HG03280 (cell line): ENCODE measurements around the gene EYA2.

Source experiments
- ATAC-seq: cut with Tn5 transposase; IDR thresholded peaks from one replicate; pipeline ENCODE4 v1.9.1; 2021; ENCODE audit warnings: mild to moderate bottlenecking, moderate library complexity; ENCODE audit not compliant: unreplicated experiment

Gene EYA2

DNA sequence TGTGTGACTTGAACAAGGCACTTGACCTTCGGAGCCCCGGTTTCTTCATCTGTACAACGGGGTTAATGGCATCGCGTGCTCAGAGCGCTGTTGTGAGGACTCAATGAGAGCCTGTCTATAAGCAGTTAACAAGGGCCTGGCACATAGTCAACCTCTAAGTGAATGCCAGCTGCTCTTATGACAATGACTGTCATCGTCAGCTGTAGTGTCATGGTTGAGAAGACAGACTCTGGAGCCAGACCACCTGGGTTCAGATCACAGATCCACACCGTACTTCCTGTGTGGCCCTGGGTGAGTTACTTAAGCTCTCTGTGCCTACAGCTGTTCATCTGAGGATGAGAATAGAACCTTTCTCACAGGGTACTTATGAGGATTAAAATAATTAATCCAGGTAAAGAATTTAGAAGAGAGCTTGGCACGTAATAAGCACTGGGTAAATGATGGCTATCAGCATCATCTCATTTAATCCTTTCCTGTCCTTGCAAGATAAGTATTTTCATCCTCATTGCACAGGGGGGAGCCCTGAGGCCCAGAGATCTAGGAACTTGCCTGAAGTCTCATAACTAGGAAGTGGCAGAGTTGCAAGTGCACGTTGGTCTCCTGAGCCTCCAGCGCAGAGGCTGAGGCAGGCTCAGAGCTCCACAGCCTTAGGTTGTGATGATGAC lies 105.3 kb downstream of the EYA2 start:
- ATAC-seq: no peak

DNA sequence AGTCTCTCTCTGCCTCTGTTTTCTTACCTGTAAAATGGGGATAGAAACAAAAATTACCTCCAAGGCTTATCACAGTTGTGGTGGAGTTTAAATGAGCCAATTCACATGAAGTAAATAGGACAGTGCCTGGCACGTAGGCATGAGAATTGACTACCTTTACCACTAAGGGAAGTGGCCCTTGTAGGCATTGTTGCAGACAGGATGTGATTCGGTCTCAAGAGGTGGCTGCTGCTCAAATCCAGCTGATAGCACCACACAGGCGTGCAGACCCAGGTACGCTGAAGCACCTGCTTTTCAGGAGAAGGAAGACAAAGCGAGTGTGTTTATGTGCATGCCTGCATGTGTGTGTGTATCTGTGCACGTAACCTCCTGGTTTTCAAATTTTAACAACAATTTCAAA lies 108.6 kb downstream of the EYA2 start:
- no peak for ATAC-seq

DNA sequence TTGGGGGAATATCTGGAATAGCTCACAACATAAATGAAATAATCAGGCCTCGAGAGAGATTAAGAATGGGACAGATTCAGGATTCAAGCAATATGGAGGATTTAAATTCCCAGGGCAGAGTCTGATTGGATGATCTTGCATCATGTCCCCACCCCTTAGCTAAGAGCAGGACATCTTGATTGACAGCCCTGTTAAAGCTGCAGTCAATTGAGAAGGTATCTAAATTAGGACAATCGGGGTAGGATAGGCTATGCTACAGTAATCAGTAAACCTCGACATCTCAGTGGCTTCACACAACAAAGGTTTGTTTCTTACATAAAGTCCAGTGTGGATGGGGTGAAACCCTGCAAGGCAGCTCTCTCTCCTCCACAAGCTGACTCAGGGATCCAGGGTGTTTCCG lies 109.5 kb downstream of the EYA2 start:
- ATAC-seq: no peak

DNA sequence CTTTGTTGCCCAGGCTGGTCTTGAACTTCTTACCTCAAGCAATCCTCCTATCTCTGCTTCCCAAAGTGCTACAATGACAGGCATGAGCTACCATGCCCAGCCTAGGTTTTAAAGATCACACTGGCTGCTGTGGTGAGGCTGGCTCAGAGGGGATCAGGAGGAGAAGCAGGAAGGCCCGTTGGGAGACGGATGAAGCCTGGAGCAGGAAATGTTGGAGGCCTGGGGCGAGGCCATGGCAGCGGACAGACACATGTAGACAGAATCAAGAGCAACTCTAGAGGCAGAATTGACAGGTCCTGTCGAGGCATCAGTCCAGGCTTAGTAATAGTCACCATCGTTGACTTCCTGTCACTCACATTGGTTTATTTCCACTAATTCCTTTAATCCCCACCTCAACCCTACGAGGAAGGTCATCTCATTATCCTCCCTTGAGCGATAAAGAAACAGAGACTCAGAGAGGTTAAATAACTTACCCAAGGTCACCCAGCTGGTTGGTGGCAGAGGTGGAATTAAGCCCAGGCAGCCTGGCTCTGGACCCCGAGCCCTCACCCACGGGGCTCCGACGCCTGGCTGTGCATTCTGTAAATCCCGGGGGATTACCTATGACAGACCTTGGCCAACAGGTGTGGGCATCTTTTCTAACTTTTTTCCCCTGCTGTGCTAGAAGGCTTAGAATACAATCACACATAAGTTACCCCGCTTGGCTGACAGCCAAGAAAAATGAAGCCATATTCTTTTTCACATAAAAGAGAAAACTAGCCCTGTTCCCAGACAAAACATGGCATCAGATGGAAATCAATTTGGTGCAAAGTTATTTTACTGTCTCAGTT lies 113.4 kb downstream of the EYA2 start:
- no peak for ATAC-seq

- ATAC-seq: no peak
These were observed 114.3 kb downstream of the EYA2 start for GRCh38 chr20:47008842-47009518.

GRCh38 chr20:47009784-47010183 lies 115.1 kb downstream of the EYA2 start:
- ATAC-seq: no peak

GRCh38 chr20:47011984-47012383 lies 117.3 kb downstream of the EYA2 start:
- no peak for ATAC-seq

DNA sequence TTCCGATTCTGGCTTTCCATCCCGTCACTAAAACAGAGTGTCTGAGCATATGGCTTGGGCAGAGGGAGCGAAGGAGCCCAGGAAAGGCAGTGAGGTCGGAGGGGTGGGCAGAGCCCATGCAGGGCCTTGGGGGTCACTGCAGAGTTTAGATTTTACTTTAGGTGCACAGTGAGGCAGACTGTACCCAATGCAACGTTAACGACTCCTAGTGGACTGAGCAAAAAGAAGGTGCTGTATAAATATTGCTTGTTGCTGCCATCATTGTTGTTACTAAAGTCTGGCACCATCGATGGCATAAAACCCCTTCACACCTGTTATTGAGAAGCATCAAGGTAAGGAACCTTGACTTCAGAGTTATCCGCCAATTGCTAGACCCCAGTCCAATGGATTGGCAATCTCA lies 119.0 kb downstream of the EYA2 start:
- no peak for ATAC-seq

DNA sequence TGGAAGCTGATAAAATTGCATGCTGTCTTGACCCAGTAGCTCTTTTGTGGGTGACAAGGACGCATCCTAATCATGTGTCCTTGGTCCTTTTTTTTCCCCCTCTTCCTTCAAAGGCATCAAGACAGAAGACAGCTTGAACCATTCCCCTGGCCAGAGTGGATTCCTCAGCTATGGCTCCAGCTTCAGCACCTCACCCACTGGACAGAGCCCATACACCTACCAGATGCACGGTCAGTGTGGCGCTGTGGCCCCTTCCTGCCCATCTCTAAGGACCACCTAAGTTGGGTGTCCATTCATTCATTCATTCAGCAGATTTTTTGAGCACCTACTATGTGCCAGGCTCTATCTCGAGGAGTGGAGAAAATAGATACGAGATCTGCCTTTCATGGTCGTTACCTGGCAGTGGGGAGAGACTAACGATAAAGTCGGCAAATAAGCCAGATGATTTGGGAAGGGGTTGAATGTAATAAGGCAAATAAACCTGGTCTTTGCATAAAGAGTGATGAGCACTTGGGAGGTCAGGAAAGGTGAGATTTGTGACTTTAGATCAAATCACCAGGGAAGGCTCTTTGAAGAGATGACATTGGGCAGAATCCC lies 121.5 kb downstream of the EYA2 start:
- no peak for ATAC-seq

DNA sequence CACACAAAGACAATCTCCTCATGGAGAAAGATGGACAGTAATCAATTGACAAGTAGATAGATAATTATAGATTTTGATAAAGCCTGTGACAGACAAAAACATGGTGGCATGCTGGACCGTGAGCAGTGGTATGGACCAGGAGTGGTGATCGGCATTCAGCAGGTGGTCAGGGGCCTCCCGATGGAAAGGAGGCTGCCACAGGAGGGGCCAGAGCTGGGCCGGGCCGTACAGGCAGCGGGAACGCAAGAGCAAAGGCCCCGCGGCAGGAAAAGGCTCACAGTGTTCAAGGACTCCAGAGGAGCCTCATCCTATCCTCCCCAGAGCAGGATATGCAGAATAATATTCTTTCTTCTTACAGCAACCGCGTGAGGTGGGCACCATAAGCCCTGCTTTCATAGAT lies 123.7 kb downstream of the EYA2 start:
- ATAC-seq: no peak

DNA sequence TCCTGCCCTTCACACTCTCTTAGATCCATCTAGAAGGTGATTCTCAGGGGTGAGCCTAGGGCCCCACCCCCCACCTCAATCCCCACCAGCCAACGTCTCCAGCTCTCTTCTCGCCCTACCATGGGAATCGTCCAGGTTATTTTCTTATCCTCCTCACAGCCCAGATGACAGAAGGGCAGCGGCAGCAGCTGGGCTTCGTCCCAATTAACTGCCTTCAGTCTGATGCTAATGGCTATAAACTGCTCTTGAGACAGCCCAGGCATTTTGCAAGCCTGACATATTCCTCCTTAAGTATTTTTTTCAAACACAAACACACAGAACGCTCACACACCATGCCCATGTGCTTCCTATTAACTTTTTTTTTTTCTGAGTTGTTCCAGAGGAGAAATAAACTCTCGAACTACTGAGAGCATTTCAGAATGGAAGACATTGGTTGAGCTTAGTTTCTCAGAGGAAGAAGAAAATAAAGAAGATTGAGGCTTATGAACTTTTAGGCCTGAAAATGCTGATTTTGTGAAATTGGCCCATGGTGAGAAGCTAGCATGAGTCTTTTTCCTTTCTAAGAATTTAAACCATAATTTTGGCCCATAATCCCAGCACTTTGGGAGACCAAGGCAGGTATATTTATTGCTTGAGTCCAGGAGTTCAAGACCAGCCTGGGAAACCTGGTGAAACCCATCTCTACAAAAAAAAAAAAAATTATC lies 124.6 kb downstream of the EYA2 start:
- ATAC-seq: no peak

DNA sequence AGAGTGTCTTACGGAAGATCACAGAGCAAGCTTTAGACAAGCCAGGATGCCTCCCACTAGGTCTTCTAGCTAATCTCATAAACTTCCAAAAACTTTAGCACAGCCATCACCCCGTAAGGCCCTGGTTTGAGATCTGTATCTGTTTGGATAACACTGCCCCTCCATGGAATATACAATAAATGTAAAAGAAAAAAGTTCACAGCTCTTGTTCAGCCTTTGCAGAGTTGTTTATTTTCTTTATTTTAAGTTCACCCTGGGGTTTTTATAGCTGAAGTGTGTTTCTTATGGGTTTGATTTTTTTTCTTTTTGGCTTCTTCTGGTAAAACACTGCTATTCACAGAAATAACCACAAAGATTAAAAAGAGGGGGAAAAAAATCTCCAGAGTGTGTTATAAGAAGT lies 125.6 kb downstream of the EYA2 start:
- ATAC-seq: no peak

- ATAC-seq: no peak
These were observed 127.2 kb downstream of the EYA2 start for GRCh38 chr20:47021850-47022249.

DNA sequence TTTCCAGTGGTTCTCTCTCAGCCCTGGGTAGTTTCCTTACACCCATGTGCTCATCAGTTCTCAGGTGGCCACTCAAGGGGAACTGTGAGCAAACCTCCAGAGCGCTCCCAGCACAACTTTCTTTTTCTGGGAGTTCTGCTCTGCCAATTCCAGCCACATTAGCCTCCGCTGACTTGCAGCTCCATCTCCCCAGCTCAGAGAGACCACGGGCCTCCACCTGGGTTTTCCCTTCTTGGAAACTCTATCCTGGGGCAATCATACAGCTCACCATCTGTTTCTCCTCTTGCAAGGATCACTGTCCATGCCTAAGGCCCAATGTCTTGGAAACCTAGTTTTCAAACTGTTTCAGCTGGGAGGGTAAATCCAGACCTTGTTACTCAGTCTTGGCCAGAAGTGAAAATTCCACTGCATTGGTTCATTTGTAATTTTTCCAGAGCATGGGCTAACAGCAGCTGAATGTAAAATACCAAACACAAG lies 129.9 kb downstream of the EYA2 start:
- ATAC-seq: no peak

- no peak for ATAC-seq
These were observed 132.4 kb downstream of the EYA2 start for GRCh38 chr20:47027042-47027441.

DNA sequence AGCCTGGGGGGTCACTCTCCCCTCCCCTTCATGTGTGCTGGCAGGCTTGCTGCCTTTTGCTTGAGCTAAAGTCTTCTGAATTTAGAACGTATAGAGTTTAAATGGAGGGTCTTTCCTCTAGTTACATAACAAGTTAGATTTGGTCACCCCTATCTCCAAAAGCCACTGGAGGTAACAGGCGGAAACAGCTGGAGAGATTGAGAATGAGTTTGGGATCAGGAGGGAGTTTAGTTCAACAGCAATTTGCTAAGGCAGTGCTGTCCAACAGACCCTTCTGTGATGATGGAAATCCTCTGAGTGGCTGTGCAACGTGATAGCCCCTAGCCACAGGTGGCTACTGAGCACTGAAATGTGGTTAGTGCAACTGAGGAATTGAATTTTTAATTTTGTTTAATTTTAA lies 132.8 kb downstream of the EYA2 start:
- ATAC-seq: no peak

- ATAC-seq: no peak
These were observed 133.8 kb downstream of the EYA2 start for GRCh38 chr20:47028487-47028886.

DNA sequence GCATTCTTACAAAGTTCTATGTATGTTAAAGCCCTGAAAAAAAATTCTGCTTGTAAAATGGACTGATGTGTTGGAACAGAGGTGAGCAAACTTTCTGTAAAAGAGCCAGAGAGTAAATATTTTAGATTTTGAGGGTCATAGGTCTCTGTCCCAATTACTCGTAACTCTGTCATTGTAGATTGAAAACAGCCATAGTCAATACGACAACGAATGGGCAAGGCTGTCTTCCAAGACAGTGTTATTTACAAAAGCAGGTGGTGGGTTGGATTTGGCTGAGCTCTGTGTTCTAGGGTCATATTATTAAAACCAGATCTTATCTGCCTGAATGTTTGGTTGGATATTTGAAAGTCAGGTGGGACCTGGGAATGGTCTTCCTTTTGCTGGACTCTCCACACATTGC lies 135.2 kb downstream of the EYA2 start:
- ATAC-seq: no peak

DNA sequence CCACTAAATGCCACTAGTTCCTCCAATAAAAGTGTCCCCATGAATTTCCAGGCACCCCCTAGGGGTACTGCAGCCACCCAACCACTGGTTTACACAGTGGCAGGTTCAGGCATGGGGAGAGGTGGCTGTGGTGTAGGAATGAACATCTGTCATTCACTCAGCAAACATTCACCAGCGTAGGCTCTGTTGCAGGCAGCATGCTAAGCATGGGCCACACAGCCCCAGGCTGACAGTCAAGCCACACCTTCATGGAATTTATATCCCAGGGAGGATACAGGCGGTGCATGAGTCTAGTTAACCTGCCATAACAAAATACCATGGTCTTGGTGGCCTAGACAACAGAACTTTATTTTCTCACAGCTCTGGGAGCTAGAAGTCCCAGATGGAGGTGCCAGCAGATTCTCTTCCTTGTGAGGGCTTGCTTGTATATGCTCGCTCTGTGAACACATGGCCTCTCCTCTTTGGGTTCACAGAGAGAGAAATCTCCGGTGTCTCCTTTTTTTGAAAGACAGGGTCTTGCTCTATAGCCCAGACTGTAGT lies 135.7 kb downstream of the EYA2 start:
- ATAC-seq: no peak

DNA sequence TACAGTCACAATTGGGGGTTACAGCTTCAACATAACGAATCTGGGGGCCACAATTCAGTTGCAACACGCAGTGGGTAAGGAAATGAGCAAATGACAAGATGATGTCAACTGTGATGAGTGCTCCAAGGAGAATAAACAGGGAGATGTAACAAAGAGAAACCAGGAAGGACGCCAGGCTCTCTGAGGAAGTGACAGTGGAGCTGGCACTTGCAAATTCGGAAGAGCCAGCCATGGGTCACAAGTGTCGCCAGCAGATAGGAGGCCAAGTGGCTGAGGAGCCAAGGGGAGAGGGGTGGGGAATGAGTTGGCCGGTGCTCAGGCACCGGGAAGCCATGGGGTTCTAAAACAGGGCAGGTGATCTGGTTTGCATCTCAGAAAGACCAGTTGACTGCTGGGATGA lies 136.4 kb downstream of the EYA2 start:
- no peak for ATAC-seq

DNA sequence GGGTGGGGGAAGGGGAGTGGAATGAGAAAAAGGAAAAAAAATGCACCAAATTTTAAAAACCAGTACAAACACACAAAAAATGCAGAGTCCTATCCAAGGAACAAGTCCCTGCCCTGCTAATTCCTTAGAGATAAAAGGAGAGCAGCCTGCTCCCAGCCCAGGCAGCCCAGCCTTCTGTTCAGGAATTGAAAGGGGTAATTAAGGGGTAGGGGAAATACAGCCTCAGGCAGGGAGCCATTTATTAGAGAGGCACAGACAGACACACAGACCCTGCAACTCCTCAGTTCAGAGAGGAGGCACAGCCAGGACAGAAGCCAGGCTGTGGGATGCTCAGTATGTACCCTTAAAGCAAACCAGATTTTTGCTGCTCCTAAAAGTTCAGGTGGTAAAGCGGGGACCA lies 137.2 kb downstream of the EYA2 start:
- no peak for ATAC-seq
